ENCODE measurements around the gene OR2B3.
"Not testable (repeated sequence)": the region's sequence is repeated elsewhere in the genome, so short reads cannot be mapped to it uniquely, and the experiment has no call there.

OR2B3 gene, protein sequence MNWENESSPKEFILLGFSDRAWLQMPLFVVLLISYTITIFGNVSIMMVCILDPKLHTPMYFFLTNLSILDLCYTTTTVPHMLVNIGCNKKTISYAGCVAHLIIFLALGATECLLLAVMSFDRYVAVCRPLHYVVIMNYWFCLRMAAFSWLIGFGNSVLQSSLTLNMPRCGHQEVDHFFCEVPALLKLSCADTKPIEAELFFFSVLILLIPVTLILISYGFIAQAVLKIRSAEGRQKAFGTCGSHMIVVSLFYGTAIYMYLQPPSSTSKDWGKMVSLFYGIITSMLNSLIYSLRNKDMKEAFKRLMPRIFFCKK

GRCh38 chr6:29087213-29087612 is at the start of gene OR2B3:
TSS of gene OR2B3 (minus strand) at chr6:29087313. CDS start at chr6:29087248, 65 bp downstream.
- DNase-seq (ENCODE audit: low read depth in 2 of 2, low spot score in 1 of 2) = no peak

DNA sequence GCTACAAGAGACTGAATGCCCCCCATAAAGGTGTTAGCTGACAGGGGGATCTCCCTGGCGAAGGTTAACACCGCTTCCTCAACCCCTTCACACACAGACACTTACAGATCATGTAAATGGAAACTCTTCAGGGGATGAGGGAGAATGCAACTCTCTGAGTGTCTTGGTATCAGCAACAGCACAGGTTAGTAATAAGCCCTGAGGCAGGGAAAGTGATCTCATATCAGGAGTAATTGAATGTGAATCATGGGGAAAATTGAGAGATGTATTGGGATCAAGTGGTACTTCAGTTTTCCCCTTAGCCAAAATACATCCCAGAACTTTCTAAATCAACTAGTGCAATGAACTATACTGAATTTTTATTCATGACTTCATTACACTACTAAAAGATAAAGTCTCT is 44.6 kb upstream of the OR2B3 start:
- no peak for DNase-seq (ENCODE audit: low read depth in 2 of 2, low spot score in 1 of 2)

DNA sequence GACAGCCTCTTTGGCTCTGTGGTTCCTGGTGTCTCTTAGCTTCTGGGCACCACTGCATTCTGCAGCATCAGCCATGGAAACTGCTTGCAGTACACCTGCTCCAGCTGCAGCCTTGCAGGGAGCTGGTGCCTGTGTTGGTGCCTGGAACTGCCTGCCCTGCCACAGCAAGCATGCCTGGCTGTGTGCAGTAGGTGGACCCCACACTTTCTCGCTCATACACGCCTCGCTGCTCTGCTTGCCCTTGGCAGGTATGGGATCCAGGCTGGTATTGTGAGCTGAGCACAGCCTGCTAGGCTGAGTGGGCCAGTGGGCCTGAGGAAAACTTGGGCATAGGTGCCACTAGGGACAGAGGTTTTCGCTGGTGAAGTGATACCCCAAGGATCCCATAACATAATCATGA is 43.5 kb upstream of the OR2B3 start:
- no peak for DNase-seq (ENCODE audit: low read depth in 2 of 2, low spot score in 1 of 2)

DNA sequence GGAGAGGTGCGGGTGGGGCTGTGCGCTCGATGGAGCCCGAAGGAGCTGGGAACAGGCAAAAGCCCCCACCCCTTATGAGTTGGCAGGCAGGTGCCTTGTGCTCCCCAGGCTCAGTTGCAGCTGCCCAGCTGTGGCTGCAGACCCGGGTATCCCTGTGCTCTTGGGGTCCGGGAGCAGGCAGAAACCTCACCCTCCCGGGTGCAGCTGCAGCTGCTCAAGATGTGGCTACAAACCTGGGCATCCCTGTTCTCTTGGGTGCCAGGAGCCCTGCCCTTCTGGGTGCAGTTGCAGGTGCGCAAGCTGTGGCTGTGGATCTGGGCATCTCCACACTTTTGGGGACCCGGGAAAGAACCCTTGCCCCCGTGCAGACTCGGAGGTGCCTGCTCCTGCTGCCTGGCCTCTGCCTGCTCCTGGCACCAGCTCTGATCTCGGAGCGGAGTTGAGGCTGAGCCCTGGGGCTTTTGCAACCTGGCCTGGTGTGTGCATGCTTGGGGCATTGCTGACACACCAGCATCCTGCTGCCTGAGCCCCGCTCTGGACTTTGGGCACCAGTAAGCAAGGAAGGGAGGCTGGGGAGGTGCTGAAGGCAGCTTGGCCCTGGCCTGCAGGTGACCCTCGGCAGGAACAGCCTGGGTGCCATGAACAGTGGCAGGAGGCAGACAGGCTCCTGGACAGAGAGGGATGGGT is 42.4 kb upstream of the OR2B3 start:
- DNase-seq (ENCODE audit: low read depth in 2 of 2, low spot score in 1 of 2) = no peak

- DNase-seq (ENCODE audit: low read depth in 2 of 2, low spot score in 1 of 2) = not testable (repeated sequence)
These were observed 27.9 kb upstream of the OR2B3 start for GRCh38 chr6:29114964-29115363.

DNA sequence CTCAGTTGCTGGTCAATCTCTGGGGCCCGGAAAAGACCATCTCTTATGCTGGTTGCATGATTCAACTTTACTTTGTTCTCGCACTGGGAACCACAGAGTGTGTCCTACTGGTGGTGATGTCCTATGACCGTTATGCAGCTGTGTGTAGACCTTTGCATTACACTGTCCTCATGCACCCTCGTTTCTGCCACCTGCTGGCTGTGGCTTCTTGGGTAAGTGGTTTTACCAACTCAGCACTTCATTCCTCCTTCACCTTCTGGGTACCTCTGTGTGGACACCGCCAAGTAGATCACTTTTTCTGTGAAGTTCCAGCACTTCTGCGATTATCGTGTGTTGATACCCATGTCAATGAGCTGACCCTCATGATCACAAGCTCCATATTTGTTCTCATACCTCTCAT is 25.0 kb upstream of the OR2B3 start:
- DNase-seq (ENCODE audit: low read depth in 2 of 2, low spot score in 1 of 2) = no peak

DNA sequence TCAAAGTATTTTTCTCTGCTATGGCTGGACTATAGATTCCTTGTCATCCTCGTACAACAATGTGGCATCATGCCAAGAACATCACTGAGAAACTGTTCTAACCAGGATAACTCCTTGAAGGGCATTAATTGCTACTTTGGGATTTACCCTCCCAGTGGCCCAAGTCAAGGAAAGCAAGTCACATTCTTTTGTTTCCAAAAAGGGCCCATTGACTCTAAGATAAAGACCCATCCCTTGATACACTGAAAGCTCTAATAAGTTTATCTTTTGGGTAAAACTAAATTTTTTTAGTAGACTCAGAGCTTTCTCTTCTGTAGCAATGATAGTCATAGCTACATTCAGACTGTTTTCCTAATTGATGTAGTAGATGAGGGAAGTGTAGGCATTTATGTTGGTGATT is 20.6 kb upstream of the OR2B3 start, which contains the start of gene OR2J3:
Gene OR2J3, plus strand, starts transcription at position 301 of the 400 bp plus-strand sequence. CDS start 3,833 bp downstream, outside the sequence.
- no peak for DNase-seq (ENCODE audit: low read depth in 2 of 2, low spot score in 1 of 2)

- no peak for DNase-seq (ENCODE audit: low read depth in 2 of 2, low spot score in 1 of 2)
These were observed 12.1 kb upstream of the OR2B3 start, which contains the start of gene OR2J1 for GRCh38 chr6:29099190-29099589. TSS of gene OR2J1 (plus strand) at chr6:29099490. CDS start at chr6:29100943, 1,453 bp downstream.

DNA sequence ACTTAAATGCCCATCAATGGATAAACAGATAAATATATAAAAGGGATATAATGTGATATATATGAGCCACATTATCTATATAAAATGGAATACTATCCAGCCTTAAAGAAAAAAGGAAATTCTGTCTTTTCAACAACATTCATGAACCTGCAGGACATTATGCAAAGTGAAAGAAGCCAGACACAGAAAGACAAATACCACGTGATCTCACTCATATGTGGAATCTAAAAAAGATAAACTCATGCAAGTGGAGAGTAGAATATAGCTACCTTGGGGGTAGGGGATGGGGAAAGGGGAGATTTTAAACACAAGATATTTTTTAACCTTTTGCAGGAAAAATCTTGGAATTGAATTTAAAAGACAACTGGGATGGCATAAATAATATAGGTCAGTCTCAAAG is 10.7 kb upstream of the OR2B3 start:
- DNase-seq (ENCODE audit: low read depth in 2 of 2, low spot score in 1 of 2) = no peak

DNA sequence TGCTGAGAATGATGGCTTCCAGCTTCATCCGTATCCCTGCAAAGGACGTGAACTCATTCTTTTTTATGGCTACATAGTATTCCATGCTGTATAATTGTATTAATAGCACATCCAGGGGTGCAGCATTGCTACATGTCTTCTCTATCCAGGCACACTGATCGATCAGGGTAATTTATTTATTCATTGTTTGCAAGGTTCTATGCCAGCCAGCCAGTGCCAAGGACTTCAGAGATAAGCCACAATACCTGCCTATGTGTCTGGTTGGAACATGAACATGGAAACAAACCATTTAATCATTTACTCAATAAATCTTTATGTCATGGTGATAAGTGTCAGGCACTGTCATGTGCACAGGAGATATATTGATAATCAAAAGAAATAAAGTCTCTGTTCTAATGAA is 5.8 kb upstream of the OR2B3 start:
- no peak for DNase-seq (ENCODE audit: low read depth in 2 of 2, low spot score in 1 of 2)

GRCh38 chr6:29082457-29082856 is 4.7 kb downstream of the OR2B3 start:
- DNase-seq (ENCODE audit: low read depth in 2 of 2, low spot score in 1 of 2) = no peak

- no peak for DNase-seq (ENCODE audit: low read depth in 2 of 2, low spot score in 1 of 2)
These were observed 5.8 kb downstream of the OR2B3 start for GRCh38 chr6:29081312-29081711.

DNA sequence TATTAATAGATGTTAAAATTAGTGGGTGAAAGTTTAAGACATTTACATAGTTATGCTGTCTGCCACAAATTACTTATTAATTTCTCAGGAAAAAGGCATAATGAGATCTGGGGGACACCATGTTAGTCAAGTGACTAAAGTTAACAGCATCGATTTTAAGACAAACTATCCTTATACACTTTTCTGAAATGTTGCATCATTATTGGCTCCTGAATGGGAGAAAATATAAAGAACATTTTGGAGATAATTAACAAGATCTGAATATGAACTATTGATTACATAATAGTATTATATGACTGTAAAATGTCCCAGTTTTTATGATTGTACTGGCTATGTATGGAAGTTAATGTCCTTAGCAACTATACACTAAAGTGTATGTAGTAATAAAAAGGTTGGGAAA is 7.9 kb downstream of the OR2B3 start:
- DNase-seq (ENCODE audit: low read depth in 2 of 2, low spot score in 1 of 2) = no peak

- no peak for DNase-seq (ENCODE audit: low read depth in 2 of 2, low spot score in 1 of 2)
These were observed 15.0 kb downstream of the OR2B3 start for GRCh38 chr6:29071831-29072723.

GRCh38 chr6:29051680-29052079 is 35.4 kb downstream of the OR2B3 start:
- no peak for DNase-seq (ENCODE audit: low read depth in 2 of 2, low spot score in 1 of 2)

DNA sequence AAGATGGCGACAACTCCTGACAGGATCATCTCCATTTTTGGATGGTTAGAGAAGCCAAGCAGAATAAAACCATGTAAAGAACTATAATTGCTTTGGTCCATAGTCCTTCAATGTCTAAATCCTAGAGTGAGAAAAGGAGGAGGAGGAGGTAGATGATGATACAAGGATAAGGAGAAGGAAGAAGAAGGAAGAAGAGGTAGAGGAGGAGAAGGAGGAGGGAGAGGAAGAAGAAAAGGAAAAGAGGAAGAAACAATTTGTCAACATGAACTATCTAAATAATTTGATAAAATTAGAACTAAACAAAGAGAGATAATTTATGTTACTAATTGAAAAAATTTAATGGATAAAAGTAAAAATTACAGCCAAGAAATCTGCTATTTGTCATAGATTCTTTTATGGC is 42.0 kb downstream of the OR2B3 start, which contains the start of gene OR2W1:
Gene OR2W1, minus strand, starts transcription at position 101 of the 400 bp plus-strand sequence. Its CDS starts 0 bp downstream, at position 101.
- no peak for DNase-seq (ENCODE audit: low read depth in 2 of 2, low spot score in 1 of 2)

Data from stimulated activated CD8-positive, alpha-beta memory T cell treated with anti-CD3 and anti-CD28 coated beads, Interleukin-4, amount 100 ng/mL, for 4 hours (primary cell).